HG02943 (cell line): ENCODE measurements around the gene EIF3A.
"Not testable (repeated sequence)": the region's sequence is repeated elsewhere in the genome, so short reads cannot be mapped to it uniquely, and the experiment has no call there.

Source experiments
- ATAC-seq: cut with Tn5 transposase; IDR thresholded peaks from one replicate; pipeline ENCODE4 v1.9.1; 2021; ENCODE audit warnings: mild to moderate bottlenecking, low read depth, moderate library complexity; ENCODE audit not compliant: unreplicated experiment

EIF3A gene

DNA sequence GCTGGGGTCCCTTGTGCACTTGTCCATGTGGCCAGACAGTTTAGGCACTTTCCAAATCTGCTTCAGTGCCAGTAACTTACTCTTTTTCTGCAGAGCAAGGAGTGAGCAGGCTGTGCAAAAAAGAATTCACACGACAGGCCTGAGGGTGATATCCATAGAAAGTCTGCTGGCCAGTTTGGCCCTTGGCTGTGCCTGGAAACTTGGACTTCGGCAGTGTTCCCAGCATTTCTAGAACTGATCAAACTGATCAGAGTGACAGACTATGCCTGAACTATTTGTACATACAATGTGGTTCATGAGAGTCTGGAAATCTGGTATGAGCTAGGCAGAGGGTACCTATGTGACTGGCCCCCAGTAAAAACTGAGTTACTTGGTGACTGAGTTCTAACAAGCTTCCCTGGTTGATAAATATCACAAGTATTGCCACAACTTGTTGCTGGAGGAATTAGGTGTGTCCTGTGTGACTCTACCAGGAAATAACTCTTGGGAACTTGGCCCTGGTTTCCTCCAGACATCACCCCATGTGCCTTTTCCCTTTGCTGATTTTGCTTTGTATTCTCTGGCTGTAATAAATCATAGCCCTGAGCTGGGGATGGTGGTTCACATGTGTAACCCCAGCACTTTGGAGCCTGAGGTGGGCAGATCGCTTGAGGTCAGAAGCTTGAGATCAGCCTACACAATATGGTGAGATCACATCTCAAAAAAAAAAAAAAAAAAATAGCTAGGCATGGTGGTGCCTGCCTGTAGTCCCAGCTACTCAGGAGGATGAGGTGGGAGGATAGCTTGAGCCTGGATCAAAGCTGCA is 20.0 kb upstream of the EIF3A start:
- ATAC-seq = no peak

DNA sequence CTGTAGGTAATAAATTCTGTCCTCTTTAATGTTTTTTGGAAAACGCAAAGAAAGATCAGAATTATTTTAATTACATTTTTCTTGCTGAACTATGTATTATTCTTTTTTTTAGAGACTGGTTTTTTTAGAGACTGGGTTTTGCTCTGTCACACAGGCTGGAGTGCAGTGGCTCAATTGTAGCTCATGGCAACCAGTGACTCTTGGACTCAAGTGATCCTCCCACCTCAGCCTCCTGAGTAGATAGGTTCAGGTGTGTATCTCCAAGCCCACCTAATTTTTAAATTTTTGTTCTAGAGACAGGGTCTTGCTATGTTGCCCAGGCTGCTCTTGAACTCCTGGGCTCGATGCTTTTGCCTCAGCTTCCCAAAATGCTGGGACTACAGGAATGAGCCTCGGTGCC is 18.0 kb upstream of the EIF3A start:
- no peak for ATAC-seq

DNA sequence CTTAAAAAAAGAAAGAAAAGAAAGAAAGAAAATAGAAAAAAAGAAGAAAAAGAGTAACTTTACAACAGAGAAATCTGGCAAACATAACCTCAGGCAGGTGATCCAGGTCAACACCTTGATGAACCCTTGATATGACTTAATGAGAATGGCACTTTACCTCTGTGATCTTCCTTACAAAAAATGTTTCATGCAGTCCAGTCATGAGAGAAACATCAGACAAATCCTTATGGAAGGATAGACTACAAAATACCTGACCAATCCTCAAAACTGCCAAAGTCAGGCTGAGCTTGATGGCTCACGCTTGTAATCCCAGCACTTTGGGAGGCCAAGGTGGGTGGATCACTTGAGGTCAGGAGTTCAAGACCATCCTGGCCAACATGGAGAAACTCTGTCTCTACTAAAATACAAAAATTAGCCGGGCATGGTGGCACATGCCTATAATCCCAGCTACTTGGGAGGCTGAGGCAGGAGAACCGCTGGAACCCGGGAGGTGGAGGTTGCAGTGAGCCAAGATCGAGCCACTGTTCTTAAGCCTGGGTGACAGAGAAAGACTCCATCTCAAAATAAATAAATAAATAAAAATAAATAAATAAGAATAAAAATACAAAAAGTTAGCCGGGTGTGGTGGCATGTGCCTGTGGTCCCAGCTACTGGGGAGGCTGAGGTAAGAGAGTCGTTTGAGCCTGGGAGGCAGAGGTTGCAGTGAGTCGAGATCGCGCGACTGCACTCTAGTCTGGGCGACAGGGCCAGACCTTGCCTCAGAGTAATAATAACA is 16.2 kb upstream of the EIF3A start:
- not testable (repeated sequence) for ATAC-seq

DNA sequence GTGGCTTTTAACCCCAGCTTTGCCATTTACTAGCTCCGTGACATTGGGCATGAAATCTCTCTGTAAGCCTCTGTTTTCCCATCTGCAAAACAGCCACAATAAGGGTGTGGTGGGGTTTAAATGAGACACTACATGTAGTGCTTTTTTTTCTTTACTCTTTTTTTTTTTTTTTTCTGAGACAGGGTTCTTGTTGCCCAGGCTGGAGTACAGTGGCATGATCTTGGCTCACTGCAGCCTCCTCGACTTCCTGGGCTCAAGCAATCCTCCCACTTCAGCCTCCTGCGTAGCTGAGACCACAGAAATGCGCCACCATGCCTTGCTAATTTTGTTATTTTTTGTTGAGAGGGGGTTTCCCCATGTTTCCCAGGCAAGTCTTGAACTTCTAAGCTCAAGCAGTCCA is 15.0 kb upstream of the EIF3A start:
- ATAC-seq = no peak

DNA sequence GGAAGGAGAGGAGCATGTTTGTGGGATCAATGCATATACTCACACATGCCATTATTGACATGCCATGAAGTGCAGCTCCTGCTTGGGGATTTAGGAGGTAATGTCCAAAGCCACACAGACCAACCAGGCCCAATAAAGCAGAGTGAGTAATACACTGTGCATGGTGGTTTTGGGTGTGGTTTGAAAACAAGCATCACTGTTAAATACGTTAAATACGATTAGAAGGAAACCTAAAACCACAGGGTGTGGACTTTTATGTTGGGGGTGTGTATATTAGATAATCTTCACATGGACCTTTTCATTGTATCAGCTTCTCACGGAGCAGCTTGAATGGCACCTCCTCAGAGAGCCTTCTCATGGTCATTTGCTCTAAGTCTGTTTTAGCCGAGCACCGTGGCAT is 10.4 kb upstream of the EIF3A start:
- no peak for ATAC-seq

DNA sequence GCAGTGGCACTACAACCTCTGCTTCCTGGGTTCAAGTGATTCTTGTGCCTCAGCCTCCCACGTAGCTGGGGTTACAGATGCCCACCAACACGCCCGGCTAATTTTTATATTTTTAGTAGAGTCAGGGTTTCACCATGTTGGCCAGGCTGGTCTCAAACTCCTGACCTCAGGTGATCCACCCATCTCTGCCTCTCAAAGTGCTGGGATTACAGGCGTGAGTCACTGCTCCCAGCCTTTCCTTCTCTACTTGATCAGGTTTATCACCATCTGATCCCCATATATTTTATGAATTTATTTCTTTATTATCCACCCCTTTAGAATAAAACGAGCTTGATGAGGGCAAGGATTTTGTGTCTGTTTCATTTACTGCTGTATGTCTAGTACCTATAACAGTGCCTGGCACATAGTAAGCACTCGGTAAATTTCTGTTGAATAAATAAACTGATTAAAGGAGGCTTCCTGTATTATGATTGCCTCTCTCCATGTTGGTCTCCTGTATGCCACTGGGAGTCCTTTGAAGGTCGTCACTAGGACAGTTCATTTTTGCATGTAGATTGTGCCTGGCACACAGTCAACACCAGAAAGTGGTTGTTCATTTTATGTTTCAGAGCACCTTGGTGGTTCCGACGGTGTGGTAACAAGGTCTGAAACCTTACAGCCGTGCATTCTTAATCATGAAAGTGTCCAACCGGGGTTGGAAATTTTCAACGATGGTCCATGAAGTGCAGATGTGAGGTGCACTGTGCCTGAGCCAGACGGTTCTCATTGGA is 9.6 kb upstream of the EIF3A start:
- ATAC-seq = no peak

DNA sequence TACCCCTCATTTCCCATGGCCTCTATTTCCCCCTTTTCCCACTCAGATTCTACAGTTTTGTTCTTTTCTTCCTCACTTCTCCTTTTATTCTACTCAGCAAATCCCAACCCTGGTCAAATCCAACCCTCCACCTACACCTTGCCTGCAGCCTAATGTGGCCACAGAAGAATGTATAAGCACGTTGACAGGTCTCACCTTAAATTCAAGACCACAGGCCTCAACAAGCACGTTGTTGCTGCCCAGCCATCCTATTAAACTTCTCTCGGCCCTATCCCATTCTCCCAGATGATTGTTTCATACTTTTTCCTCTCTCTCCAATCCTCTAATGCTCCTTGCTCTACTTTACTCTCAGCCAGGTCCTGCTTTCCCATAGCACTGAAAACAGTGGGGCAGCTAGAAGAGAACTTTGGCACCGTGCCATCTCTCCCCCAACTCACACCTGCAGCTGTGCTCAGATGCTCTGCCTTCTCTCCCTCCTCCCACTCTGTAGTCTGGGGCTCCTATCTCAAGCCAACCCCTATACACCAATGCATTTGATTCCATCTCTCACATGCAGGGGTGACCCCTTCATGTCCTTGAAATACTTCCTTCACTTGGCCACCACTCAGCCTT is 6.8 kb upstream of the EIF3A start:
- ATAC-seq = no peak

DNA sequence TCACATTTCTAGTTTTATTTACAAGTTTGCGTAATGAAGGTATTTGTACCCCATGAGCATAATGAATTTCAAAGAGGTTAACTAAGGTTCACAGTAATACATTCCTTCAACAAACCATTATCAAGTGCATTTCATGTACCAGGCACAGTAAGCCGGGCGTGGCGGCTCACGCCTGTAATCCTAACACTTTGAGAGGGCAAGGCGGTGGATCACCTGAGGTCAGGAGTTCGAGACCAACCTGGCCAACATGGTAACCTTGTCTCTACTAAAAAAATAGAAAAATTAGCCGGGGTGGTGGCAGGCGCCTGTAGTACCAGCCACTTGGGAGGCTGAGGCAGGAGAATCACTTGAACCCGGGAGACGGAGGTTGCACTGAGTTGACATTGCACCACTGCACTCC is 4.3 kb upstream of the EIF3A start:
- ATAC-seq = no peak

DNA sequence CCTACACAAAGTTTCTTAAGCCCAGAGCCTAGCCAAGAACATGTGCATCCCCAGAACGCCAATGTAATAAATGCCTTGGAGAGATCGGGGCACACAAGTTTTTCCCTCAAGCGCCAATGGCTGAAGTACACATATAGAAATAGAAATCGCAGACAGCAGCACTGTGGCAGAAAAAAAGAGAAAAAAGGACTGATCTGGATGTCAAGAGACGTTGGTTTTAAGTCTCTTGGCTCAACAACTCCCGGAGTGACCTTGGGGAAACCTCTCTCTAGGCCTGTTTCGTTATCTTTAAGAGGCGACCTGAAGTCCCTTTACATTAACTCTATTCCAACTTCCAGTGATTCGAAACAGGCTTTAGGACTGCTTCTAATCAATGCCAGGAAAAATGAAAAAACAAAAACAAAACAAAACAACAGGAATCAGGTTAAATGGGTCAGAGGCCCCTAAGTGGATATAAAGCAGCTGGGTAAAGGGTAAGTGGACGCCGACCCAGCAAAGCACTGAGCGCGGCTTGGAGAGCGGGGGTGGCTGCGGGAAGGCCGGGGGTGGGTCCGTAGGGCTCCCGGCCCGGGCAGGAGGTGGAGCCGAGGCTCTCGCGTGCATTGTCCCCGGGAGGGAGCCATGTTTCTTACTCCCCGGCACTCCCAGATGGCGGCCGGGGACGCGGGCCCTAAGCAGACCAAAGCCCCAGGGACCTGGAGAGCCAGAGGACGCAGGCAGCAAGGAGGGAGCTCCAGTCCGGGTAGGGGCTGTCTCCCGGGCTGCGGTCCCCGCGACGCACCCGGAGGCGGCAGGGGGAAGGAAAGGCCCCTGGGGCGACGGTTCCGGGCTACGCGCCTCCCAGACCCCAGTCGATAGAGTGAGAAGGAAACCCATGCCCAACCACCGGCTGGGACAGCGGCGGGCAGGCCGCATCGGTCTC is 757 bp downstream of the EIF3A start:
- ATAC-seq = peak; percentile 55

DNA sequence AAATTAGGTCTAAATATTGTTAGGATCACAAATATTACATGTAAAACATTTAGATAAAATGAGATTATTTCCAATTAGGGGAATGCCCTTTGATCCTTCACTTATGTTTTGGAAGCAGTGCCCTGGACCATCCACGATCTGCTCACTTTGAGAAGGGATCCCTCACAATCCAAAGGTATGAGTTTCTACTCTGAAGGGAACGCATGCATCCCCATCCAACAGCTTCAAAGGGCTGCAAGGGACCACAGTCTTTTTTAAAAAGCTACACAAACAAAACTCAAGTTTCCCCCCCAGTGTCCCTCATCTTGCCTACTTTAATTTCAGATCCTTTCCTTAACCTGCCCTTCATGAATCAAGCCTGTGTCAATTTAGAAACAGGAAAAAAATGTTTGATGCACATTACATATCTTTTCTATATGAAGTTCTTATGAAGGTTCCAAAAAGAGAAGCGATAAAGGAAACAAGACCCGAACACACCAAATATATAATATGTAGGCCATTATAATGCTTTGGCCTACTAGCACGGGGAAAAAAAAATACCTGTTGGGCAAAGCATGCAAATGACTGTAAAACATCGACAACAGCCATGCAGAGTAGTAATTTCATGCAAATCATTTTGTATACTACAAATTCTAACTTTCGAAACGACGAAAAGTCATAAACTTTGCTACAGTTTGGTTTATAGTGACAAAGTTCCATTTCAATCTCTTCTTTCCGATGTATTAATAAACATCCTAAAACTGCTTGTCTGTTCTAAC is 2.0 kb downstream of the EIF3A start:
- ATAC-seq = no peak

DNA sequence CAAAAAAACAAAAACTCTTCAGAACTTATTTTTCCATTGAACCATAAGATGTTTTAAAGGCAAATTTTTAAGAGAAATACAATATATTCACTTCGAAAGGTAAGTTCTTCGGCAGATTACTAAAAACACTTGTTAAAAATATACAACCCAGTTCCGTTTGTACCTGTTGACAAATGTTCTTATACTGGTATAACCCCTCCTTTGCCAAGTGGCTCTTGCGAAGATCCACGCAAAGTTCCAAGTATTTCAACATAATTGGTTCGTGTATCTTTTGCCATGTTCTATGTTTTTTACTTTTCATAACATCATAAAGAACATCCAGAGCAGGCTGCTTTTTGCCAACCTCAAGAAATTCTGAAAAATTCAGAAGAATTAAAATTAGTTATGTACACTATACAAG is 7.0 kb downstream of the EIF3A start:
- no peak for ATAC-seq

DNA sequence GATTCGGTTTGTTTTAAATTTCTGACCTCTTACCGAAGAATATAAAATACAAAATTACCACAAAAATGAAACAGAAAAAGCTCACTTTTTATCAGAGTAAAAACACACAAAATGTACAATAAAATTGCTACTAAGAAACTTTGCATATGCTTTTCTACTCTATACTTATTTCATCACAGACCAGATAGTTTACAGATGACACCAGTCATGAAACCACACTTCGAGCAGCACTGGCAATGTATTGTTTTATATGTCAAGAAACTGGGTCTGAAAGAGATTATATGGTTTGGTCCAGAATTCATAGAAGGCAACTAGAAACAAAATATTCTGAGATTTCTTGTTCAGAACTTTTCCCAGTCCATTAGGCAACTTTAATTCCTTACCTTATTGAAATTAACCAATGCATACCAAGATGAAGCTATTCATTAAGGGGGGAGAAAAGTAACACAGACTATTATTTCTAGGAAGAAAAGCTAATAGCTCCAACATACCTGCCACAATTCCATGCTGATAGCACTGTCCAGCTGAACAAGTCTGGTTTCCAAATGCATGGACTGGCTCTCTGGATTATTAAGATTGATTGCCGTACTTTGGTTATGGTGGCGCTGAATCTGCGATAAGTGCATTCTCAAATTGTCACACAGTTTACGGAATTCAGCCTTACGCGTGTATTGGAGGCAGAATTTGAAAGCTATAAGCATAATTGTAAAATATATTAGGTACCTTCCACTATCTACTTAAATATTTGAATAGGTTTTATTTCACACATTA is 10.0 kb downstream of the EIF3A start:
- no peak for ATAC-seq

DNA sequence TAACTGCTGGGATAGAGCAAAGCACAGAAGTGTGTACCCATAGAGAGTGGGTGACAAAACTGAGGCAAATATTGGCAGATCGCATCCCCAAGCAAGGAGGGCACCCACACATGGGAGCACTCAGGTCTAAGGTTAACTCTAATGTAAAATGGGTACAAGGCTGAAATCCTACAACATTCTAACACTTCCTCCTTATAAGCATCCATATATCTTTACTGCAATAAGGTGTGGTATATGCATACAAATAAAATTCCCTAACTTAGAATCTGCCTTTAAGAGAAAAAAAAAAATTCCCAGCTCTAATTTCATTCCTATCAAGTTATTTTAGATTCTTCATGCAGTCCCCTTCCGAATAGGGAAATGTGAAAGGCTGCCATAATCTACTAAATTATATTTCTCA is 18.7 kb downstream of the EIF3A start:
- ATAC-seq = no peak

DNA sequence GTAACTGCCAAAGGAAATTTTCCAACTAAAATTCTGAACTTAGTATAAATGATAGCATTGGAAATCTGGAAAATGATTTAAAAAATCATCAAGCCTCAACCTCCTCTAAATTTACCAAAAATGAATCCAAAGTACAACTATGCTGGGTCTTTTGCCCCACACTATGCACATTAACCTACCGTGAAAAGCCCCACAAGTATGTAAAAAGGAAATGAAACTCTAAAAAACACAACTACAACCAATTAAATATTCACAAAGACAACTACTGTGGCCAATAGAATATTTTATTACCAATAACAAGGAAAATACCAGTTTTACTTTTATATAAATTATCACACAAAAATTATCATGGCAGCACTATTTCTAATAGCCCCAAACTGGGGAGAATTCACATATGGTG is 19.3 kb downstream of the EIF3A start:
- no peak for ATAC-seq

DNA sequence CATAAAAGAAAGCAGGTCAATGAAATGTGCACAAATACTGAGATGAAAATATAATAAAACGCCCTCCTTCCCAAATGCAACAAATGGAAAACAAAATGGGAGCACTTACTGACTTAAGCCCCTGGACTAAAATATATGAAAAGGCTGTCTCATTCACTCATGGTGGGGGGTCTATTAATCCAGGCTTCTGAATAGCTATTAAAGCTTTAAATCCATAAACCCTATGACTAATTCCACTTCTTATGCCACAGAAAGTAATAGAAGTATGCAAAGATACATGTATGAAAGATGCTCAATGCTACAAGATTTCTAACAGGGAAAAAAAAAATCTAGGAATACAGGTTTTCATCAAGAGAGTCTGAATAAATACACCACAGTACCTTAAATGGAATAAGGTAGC is 20.5 kb downstream of the EIF3A start:
- ATAC-seq = no peak

DNA sequence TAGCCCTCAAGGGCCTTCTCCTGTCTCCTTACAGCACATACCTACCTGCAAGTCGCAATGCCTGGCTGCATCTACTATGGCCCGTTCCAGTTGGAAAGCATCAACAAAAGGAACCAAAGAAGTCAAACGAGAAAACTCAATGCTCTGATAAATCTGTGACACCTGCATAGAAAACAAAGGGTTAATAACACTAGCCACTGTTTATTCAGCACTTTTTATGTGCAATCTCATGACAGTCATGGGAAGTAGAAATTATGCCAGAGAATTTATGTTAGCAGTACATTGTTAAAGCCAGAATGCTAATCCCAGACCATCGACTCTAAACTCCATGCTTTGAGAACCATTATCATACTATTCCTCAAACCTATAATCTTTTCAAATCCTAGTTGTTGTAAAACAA is 21.1 kb downstream of the EIF3A start:
- no peak for ATAC-seq

DNA sequence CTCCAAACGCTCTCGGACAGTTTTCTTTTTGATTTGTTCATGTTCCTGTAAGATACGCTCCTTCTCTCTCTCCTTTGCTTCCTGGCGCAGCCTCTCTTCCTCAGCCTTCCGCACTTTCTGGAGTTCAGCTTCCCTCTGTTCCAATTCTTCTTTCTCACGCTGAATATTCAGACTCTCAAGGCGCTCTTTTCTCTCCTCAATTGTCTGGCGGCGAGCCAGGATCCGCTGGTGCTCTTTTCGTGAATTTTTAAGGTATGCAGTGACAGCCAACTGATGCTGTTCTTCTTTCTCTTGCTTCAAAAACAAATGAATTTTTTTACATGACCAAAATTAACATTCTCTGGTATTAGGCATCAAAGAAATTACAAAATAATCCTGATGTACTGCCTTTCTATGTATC is 22.6 kb downstream of the EIF3A start:
- no peak for ATAC-seq

DNA sequence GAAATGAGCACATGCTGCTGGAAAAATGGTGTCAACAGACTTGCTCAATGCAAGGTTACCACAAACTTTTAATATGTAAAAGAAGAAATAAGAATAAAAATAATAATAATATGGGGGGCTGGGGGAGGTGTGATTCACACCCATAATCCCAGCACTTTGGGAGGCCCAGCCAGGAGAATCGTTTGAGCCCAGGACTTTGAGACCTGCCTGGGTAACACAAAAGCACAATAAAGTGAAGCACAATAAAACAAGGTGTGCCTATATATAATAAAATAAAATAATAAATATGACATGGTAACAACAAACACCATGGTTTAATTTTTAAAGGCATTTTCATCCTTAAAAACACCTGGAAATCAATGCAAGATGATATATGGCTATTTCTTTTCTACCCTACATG is 25.1 kb downstream of the EIF3A start:
- ATAC-seq = no peak
